ENCODE data around the gene GOLGA6L2. TPM values are rescaled to one million over a fixed set of nuclear protein-coding genes. Genes with fewer than 3 reads are reported as not detected.

The GOLGA6L2 gene
- total and polyA plus RNA-seq, 2 donors (not counting 3 experiments of a cell fraction or from before 2014, with no cell fraction given) = not detected

Other genes starting within 250 kb of the GOLGA6L2 start
- gene GOLGA6L26, start 113.0 kb downstream of the GOLGA6L2 start, total RNA-seq = not detected in 2 replicates
- not detected in 2 replicates for gene GOLGA6L26, start 113.0 kb downstream of the GOLGA6L2 start, polyA plus RNA-seq
- 0.42 and 0.55 TPM in 2 replicates for gene GOLGA8S, start 92.5 kb downstream of the GOLGA6L2 start, total RNA-seq
- 0.02 and 0.04 TPM in 2 replicates for gene GOLGA8S, start 92.5 kb downstream of the GOLGA6L2 start, polyA plus RNA-seq
- gene MKRN3, start 118.4 kb upstream of the GOLGA6L2 start, total RNA-seq = 0.18 TPM in 2 replicates
- 0.16 and 0.40 TPM in 2 replicates for gene MKRN3, start 118.4 kb upstream of the GOLGA6L2 start, polyA plus RNA-seq
- not detected in 2 replicates for gene MAGEL2, start 200.6 kb upstream of the GOLGA6L2 start, total RNA-seq
- not detected in 2 replicates for gene MAGEL2, start 200.6 kb upstream of the GOLGA6L2 start, polyA plus RNA-seq
- 19.0 and 19.2 TPM in 2 replicates for gene NDN, start 240.1 kb upstream of the GOLGA6L2 start, total RNA-seq
- 23.1 and 26.7 TPM in 2 replicates for gene NDN, start 240.1 kb upstream of the GOLGA6L2 start, polyA plus RNA-seq